ENCODE measurements around the gene KRT84. TPM values are rescaled to one million over a fixed set of nuclear protein-coding genes. Genes with fewer than 3 reads are reported as not detected.

The KRT84 gene
- total RNA-seq, 1 experiment from 2014 or later, result not detected

DNA sequence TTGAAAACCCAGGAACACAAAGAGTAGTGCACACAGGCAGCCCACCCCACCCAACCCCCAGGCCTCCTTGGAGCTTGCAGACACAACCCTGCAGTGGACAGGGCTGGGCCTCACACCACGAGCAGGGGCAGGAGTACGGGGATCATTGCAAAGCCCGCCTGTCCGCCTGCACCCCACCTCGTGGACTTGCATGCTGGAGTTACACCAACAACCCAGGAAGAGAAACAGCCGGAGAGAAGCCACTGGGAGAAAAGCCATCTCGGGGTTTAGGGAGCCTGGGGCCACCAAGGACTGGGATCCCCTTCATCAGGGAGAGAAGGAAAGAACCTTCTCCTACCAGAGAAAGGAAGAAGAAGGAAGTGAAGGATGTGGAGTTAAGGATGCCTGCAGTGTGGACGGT, 8.2 kb downstream of the KRT84 start:
- TF ChIP-seq, protein P1, sequence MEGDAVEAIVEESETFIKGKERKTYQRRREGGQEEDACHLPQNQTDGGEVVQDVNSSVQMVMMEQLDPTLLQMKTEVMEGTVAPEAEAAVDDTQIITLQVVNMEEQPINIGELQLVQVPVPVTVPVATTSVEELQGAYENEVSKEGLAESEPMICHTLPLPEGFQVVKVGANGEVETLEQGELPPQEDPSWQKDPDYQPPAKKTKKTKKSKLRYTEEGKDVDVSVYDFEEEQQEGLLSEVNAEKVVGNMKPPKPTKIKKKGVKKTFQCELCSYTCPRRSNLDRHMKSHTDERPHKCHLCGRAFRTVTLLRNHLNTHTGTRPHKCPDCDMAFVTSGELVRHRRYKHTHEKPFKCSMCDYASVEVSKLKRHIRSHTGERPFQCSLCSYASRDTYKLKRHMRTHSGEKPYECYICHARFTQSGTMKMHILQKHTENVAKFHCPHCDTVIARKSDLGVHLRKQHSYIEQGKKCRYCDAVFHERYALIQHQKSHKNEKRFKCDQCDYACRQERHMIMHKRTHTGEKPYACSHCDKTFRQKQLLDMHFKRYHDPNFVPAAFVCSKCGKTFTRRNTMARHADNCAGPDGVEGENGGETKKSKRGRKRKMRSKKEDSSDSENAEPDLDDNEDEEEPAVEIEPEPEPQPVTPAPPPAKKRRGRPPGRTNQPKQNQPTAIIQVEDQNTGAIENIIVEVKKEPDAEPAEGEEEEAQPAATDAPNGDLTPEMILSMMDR (conservative IDR thresholded peaks at IDR 0.05; ENCODE audit: low read depth, low read length), result no peak
- no peak for TF ChIP-seq EZH2 (IDR thresholded peaks at IDR 0.05; ENCODE audit: borderline replicate concordance, low read depth, low read length, poor library complexity, severe bottlenecking)
- POLR2A ChIA-PET (ENCODE audit: low non-redundant PET), result no interaction called here
- intact Hi-C loops (cut with micrococcal nuclease; ENCODE audit: unreplicated experiment), result no loop called here
- H3K27ac ChIP-seq (ENCODE audit: low read depth, low read length, poor library complexity, severe bottlenecking), result no peak overlapping the region
- H3K36me3 ChIP-seq (ENCODE audit: insufficient read depth, low read length, poor library complexity, severe bottlenecking), result no peaks in the 10 kb centered on the region
- BruUV-seq (replicated peaks), result no TSS peak
- no peaks in the 10 kb centered on the region for H3K27me3 ChIP-seq (replicated peaks; ENCODE audit: insufficient read depth, low read depth, low read length, poor library complexity)
- H3K4me1 ChIP-seq (ENCODE audit: insufficient read depth, low read length, poor library complexity, severe bottlenecking), result no peaks in the 10 kb centered on the region
- H3K4me3 ChIP-seq (ENCODE audit: low read depth, low read length, poor library complexity, severe bottlenecking), result no peak overlapping the region
- no peak for DNase-seq (ENCODE audit: low spot score)
- no peaks in the 10 kb centered on the region for H3K9me3 ChIP-seq (ENCODE audit: low read depth, low read length, poor library complexity, severe bottlenecking)
- CTCF ChIA-PET, result no interaction called here

DNA sequence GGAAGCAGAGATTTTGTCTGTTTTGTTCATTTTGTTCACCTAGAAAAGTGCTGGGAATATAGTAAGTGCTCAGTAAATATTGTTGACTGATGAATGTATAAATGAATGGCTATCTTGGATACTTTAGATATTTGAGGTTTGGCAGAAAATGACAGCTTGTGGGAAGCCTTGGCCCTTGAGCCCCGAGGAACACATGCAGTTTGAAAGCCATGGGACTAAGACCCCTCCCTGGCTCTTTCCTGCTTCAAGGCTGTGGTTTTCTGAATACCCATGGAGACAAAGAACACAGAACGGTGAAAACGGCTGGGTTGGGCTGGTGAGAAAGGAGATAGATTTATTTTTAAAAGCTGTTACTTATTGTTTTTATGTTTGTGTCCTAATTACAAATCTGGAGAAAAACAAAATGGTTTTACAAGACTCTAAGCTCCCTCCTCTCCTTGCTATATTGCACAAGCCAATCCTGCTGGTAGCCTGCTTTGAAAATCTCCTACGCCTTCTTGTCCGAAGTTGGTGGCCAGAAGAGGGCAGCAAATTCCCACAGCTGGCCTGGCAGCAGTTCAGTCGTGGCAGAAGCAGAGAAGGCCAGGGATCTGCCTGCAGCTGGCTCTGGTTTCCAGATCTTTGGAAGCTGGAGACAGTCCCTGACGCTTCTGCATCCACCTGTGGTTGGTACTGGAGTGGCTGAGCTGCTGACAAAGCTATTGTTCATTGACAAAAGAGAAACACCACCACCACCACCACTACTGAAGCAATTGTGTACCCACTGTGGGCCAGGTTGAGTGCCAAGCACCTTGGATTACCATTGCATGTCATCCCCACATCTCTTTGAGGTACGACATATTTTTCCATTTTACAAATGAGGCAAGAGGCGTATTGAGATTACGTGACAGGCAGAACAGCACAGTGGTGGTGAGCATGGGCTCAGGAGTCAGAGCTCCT, 13.0 kb downstream of the KRT84 start:
- no TSS peak for BruUV-seq (replicated peaks)
- TF ChIP-seq, protein P1 (conservative IDR thresholded peaks at IDR 0.05; ENCODE audit: low read depth, low read length), result peak; percentile 73
- TF ChIP-seq EZH2 (IDR thresholded peaks at IDR 0.05; ENCODE audit: borderline replicate concordance, low read depth, low read length, poor library complexity, severe bottlenecking), result no peak
- POLR2A ChIA-PET (ENCODE audit: low non-redundant PET), result interaction anchor here (0.6 kb wide), 1 partner anchor 507 kb away, joined by 8 read pairs; no protein-coding TSS in a partner anchor
- no peaks in the 10 kb centered on the region for H3K4me1 ChIP-seq (ENCODE audit: insufficient read depth, low read length, poor library complexity, severe bottlenecking)
- intact Hi-C loops (cut with micrococcal nuclease; ENCODE audit: unreplicated experiment), result loop anchor here (5.0 kb wide), 2 partner anchors 500 to 610 kb away; no protein-coding TSS in a partner anchor
- H3K27me3 ChIP-seq (replicated peaks; ENCODE audit: insufficient read depth, low read depth, low read length, poor library complexity), result no peaks in the 10 kb centered on the region
- H3K27ac ChIP-seq (ENCODE audit: low read depth, low read length, poor library complexity, severe bottlenecking), result no peak overlapping the region
- no peaks in the 10 kb centered on the region for H3K9me3 ChIP-seq (ENCODE audit: low read depth, low read length, poor library complexity, severe bottlenecking)
- H3K36me3 ChIP-seq (ENCODE audit: insufficient read depth, low read length, poor library complexity, severe bottlenecking), result no peaks in the 10 kb centered on the region
- peak; percentile 76 for DNase-seq (ENCODE audit: low spot score)
- CTCF ChIA-PET, result interaction anchor here (0.6 to 1.7 kb wide), 7 partner anchors 190 to 613 kb away, joined by 3 to 15 read pairs (median 4); no protein-coding TSS in a partner anchor
- no peak overlapping the region for H3K4me3 ChIP-seq (ENCODE audit: low read depth, low read length, poor library complexity, severe bottlenecking)

DNA sequence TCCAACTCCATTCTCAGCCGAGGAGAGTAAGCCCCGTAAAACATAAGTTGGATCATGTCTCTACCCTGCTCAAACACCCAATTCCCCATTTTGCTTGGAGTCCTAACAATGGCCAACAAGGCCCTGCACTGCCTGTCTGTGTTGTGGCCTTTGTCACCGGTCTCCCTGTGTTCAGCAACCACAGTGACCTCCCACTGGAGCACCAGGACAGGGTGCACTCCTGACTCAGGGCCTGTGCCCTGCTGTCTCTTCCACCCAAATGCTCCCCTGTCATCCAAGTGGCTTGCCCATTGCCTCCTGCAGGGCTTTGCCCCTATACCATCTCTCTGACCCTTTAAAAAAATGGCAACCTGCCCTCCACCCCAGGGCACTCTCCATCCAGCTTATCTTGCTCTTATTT, 13.7 kb downstream of the KRT84 start:
- Histone ChIP-seq H3K36me3 (ENCODE audit: insufficient read depth, low read length, poor library complexity, severe bottlenecking) (no peaks in the 10 kb centered on the region), H3K27me3 (replicated peaks; ENCODE audit: insufficient read depth, low read depth, low read length, poor library complexity) (no peaks in the 10 kb centered on the region), H3K27ac (ENCODE audit: low read depth, low read length, poor library complexity, severe bottlenecking) (no peak overlapping the region), H3K4me1 (ENCODE audit: insufficient read depth, low read length, poor library complexity, severe bottlenecking) (no peaks in the 10 kb centered on the region), H3K4me3 (ENCODE audit: low read depth, low read length, poor library complexity, severe bottlenecking) (no peak overlapping the region), H3K9me3 (ENCODE audit: low read depth, low read length, poor library complexity, severe bottlenecking) (no peaks in the 10 kb centered on the region)
- no peak for DNase-seq (ENCODE audit: low spot score)
- intact Hi-C loops (cut with micrococcal nuclease; ENCODE audit: unreplicated experiment), result loop anchor here (5.0 kb wide), 2 partner anchors 501 to 611 kb away; no protein-coding TSS in a partner anchor
- BruUV-seq (replicated peaks), result no TSS peak
- CTCF ChIA-PET, result interaction anchor here (1.1 kb wide), 1 partner anchor 224 kb away, joined by 3 read pairs; no protein-coding TSS in a partner anchor
- no peak for TF ChIP-seq EZH2 (IDR thresholded peaks at IDR 0.05; ENCODE audit: borderline replicate concordance, low read depth, low read length, poor library complexity, severe bottlenecking)
- TF ChIP-seq, protein P1 (conservative IDR thresholded peaks at IDR 0.05; ENCODE audit: low read depth, low read length), result no peak
- POLR2A ChIA-PET (ENCODE audit: low non-redundant PET), result no interaction called here

Data from A673 (cell line).